A549 (cell line): Measurements from ENCODE around the gene GIT2. TPM values are rescaled to one million over a fixed set of nuclear protein-coding genes. Genes with fewer than 3 reads are reported as not detected.

Experiments used
- ATAC-seq, 2 experiments: fragments of 200-7000 bp in 1 of 2; fragments of >200 bp in 1 of 2; cut with Nextera tagmentation in 1 of 2; cut with Tn5 transposase in 1 of 2; 3 replicates each; pipeline versions ENCODE4 v1.8.0 to v1.9.1; 2018 to 2020; ENCODE audit warnings: mild to moderate bottlenecking in 1 of 2, moderate library complexity in 1 of 2
- CTCF ChIA-PET: fragments of 300-600 bp; sonication (Branson Sonifier 250); formaldehyde crosslinking; extraction: SDS; loops from one replicate; lab custom pipeline; 2021; ENCODE audit warnings: antibody characterized with exemption, inconsistent platforms; lab: Yijun Ruan, JAX
- POLR2A ChIA-PET: fragments of 350-600 bp; formaldehyde crosslinking; extraction: SDS; loops from one replicate; lab custom pipeline; 2021; ENCODE audit warnings: antibody characterized with exemption, inconsistent platforms; lab: Yijun Ruan, JAX
- DNase-seq, 2 experiments: peaks; one replicate each; pipeline versions ENCODE4 v3.0.0 to v3.0.0-alpha.2; 2011 to 2016; ENCODE audit warnings: low read depth in 1 of 2, low spot score in 1 of 2
- FAIRE-seq: peaks from 2 replicates; lab custom pipeline; 2011; peaks lifted over from hg19 to GRCh38; lab: Jason Lieb, UNC
- H3K27ac ChIP-seq, 2 experiments: fragments of >200 bp; sonication (Bioruptor Twin); formaldehyde crosslinking; 3 replicates each; pipeline ENCODE4 v1.5.1; 2016 to 2017
- H3K4me1 ChIP-seq: fragments of >200 bp; sonication (Bioruptor Twin); formaldehyde crosslinking; 3 replicates; pipeline ENCODE4 v1.6.1; 2016
- H3K4me2 ChIP-seq: fragments of >200 bp; sonication (Bioruptor Twin); formaldehyde crosslinking; 3 replicates; pipeline ENCODE4 v1.6.1; 2016
- H3K4me3 ChIP-seq: fragments of >200 bp; sonication (Bioruptor Twin); formaldehyde crosslinking; 3 replicates; pipeline ENCODE4 v1.5.1; 2016
- H3K9me3 ChIP-seq: fragments of >200 bp; sonication (Bioruptor Twin); formaldehyde crosslinking; 3 replicates; pipeline ENCODE4 v1.6.1; 2016
- CEBPB ChIP-seq, 2 experiments: fragments of >200 bp in 1 of 2; sonication (Bioruptor Twin) in 1 of 2; formaldehyde crosslinking in 1 of 2; IDR thresholded peaks; 2 replicates each; pipeline ENCODE4 v1.6.1; 2012 to 2016
- EP300 ChIP-seq, 2 experiments: fragments of >200 bp; sonication (Bioruptor Twin); formaldehyde crosslinking; IDR thresholded peaks; 2 replicates in 1 of 2; 3 replicates in 1 of 2; pipeline ENCODE4 v1.6.1; 2016 to 2017
- FOSL2 ChIP-seq, 2 experiments: fragments of 450-650 bp in 1 of 2; fragments of >200 bp in 1 of 2; sonication (Bioruptor Twin) in 1 of 2; formaldehyde crosslinking; IDR thresholded peaks; 2 replicates each; pipeline versions ENCODE4 v1.5.0 to v1.6.1; 2016 to 2020; ENCODE audit warnings: mild to moderate bottlenecking in 1 of 2, moderate library complexity in 1 of 2
- FOXS1 ChIP-seq: fragments of 250-450 bp; sonication (Bioruptor Pico); IDR thresholded peaks from 2 replicates; pipeline ENCODE4 v1.5.0; 2020; ENCODE audit warnings: mild to moderate bottlenecking, moderate library complexity
- HDAC2 ChIP-seq: fragments of 200-600 bp; sonication (generic); IDR thresholded peaks from 2 replicates; pipeline ENCODE4 v1.6.1; 2016
- KDM5A ChIP-seq: fragments of 200-600 bp; sonication (generic); IDR thresholded peaks from 2 replicates; pipeline ENCODE4 v1.6.1; 2016; ENCODE audit warnings: antibody characterized with exemption, mild to moderate bottlenecking
- MAZ ChIP-seq: fragments of 150-350 bp; IDR thresholded peaks from 2 replicates; pipeline ENCODE4 v1.6.1; 2014; ENCODE audit warnings: antibody characterized with exemption, low read depth, low read length, borderline replicate concordance
- NR3C1 ChIP-seq: fragments of >200 bp; sonication (Bioruptor Twin); formaldehyde crosslinking; IDR thresholded peaks from 3 replicates; pipeline ENCODE4 v1.6.1; 2017
- PBX3 ChIP-seq: IDR thresholded peaks from 2 replicates; pipeline ENCODE4 v1.6.1; 2012
- RAD21 ChIP-seq, 2 experiments: fragments of >200 bp in 1 of 2; sonication (Bioruptor Twin) in 1 of 2; formaldehyde crosslinking in 1 of 2; IDR thresholded peaks in 1 of 2; conservative IDR thresholded peaks in 1 of 2; 2 replicates in 1 of 2; 3 replicates in 1 of 2; pipeline ENCODE4 v1.6.1; 2012 to 2018; ENCODE audit warnings: inconsistent platforms in 1 of 2
- RARB ChIP-seq: fragments of 250-450 bp; sonication (Bioruptor Pico); IDR thresholded peaks from 2 replicates; pipeline ENCODE4 v1.8.0; 2021; ENCODE audit warnings: mild to moderate bottlenecking, moderate library complexity
- SMC3 ChIP-seq: fragments of >200 bp; sonication (Bioruptor Twin); formaldehyde crosslinking; IDR thresholded peaks from 3 replicates; pipeline ENCODE4 v1.6.1; 2018; ENCODE audit warnings: inconsistent platforms
- SREBF2 ChIP-seq: fragments of 450-650 bp; IDR thresholded peaks from 2 replicates; pipeline ENCODE4 v1.6.1; 2014; ENCODE audit warnings: mild to moderate bottlenecking, moderate library complexity
- ZFP36 ChIP-seq: fragments of 450-650 bp; IDR thresholded peaks from 2 replicates; pipeline ENCODE4 v1.6.1; 2014; ENCODE audit warnings: borderline replicate concordance; ENCODE audit not compliant: partially characterized antibody
- WGBS: methylation state at CpG from one replicate; pipeline ENCODE4 v1.1.6; 2017; ENCODE audit errors: missing lambda C conversion rate; 5-methylcytosine and 5-hydroxymethylcytosine counted together
- polyA plus RNA-seq, 4 experiments: library from polyadenylated mRNA; depleted of rRNA in 3 of 4; stranded (reverse); fragments of >200 nt; fragmentation: RNase III in 1 of 4; extraction: RNeasy Plus Mini Kit Qiagen cat#74134 plus additional on column Dnase treatment in 1 of 4; gene quantifications; 2 replicates in 3 of 4; 3 replicates in 1 of 4; pipeline ENCODE4 v1.2.3, GENCODE V29; 2011 to 2017
- TF ChIP-seq, protein P1 (sequence below): fragments of 450-650 bp; IDR thresholded peaks from 2 replicates; pipeline ENCODE4 v1.6.1; 2014; ENCODE audit warnings: antibody characterized with exemption
- TF ChIP-seq, protein P2 (sequence below): fragments of 150-350 bp; IDR thresholded peaks from 2 replicates; pipeline ENCODE4 v1.6.1; 2014; ENCODE audit warnings: low read depth, mild to moderate bottlenecking, low read length
- TF ChIP-seq, protein P3 (sequence below): IDR thresholded peaks from 2 replicates; pipeline ENCODE4 v1.6.1; 2012; ENCODE audit warnings: low read depth, borderline replicate concordance

Gene GIT2
- polyA plus RNA-seq, 2 of the 4 experiments (the other 2 are of a cell fraction) = 18.5 to 38.0 TPM

DNA sequence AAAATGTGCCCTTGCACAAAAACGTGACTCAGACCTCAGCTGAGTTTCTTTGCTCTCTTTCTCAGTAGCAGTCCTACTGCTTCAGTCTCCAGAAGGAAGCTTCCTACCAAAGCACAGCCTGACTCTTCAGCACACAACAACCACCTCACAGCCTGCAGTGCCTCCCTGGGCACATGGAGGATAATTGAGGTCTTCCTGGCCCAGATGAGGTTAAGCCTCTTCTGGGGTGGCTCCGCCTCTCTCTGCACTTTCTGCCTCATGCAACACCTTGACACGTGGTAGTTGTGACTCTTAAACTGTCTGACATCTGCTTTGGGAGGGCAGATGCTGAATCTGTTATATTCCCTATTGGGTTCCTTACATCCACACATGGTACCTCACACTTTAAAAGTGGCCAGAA is 33.8 kb downstream of the GIT2 start:
- DNase-seq (no peak), ATAC-seq (no peak), FAIRE-seq (no peak)
- ChIA-PET POLR2A (no interaction called here), CTCF (no interaction called here)
- Histone ChIP-seq H3K4me1 (no peaks in the 10 kb centered on the region), H3K27ac (no peak overlapping the region), H3K9me3 (no peaks in the 10 kb centered on the region), H3K4me2 (no peak overlapping the region), H3K4me3 (no peak overlapping the region)
- TF ChIP-seq ZFP36 (no peak), PBX3 (no peak), HDAC2 (no peak), SREBF2 (no peak), CEBPB (IDR thresholded peaks at IDR 0.05) (no peak), FOSL2 (IDR thresholded peaks at IDR 0.05) (no peak), FOSL2 (CRISPR knock-in tag; IDR thresholded peaks at IDR 0.05) (no peak), KDM5A (no peak), RAD21 (conservative IDR thresholded peaks at IDR 0.05 in 1 of 2, IDR thresholded peaks at IDR 0.05 in 1 of 2) (no peak), NR3C1 (no peak), FOXS1 (CRISPR knock-in tag) (no peak), RARB (no peak), EP300 (IDR thresholded peaks at IDR 0.05) (no peak), MAZ (no peak)
- TF ChIP-seq, protein P1, sequence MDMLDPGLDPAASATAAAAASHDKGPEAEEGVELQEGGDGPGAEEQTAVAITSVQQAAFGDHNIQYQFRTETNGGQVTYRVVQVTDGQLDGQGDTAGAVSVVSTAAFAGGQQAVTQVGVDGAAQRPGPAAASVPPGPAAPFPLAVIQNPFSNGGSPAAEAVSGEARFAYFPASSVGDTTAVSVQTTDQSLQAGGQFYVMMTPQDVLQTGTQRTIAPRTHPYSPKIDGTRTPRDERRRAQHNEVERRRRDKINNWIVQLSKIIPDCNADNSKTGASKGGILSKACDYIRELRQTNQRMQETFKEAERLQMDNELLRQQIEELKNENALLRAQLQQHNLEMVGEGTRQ = no peak
- TF ChIP-seq, protein P2, sequence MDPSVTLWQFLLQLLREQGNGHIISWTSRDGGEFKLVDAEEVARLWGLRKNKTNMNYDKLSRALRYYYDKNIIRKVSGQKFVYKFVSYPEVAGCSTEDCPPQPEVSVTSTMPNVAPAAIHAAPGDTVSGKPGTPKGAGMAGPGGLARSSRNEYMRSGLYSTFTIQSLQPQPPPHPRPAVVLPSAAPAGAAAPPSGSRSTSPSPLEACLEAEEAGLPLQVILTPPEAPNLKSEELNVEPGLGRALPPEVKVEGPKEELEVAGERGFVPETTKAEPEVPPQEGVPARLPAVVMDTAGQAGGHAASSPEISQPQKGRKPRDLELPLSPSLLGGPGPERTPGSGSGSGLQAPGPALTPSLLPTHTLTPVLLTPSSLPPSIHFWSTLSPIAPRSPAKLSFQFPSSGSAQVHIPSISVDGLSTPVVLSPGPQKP = no peak
- 78% methylated on average over 3 of the region's 3 CpGs for WGBS

GRCh38 chr12:109961612-109962011 is 34.6 kb downstream of the GIT2 start:
- no peak for TF ChIP-seq SMC3
- no peak for TF ChIP-seq PBX3
- Histone ChIP-seq H3K27ac (no peak overlapping the region), H3K4me3 (no peak overlapping the region), H3K4me1 (no peaks in the 10 kb centered on the region), H3K9me3 (no peaks in the 10 kb centered on the region), H3K4me2 (no peak overlapping the region)
- ATAC-seq = no peak
- no peak for DNase-seq
- ChIA-PET POLR2A (no interaction called here), CTCF (interaction anchor here (0.6 kb wide), 1 partner anchor 479 kb away, joined by 3 read pairs; no protein-coding TSS in a partner anchor)
- WGBS = 79% methylated on average over 6 of the region's 6 CpGs
- FAIRE-seq = no peak

DNA sequence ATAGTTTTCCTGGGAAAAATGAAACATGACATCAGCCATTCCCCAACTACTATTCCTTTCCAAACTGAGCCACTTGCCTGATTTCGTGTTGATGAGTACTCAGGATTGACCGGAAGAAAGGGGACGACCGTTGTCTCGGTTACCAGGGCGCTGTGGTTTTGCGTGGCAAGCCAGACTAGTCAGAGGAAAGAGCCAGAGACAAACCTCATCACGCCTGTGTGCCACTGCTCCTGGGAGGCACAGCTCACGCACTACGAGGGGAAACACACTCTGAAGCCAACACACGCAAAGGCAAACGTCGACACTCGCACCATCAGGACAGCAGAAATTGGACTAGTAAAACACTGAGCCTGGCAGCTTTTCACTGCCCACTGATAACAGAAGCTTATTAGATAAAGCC is 35.0 kb downstream of the GIT2 start:
- no peak for ATAC-seq
- TF ChIP-seq, protein P3, sequence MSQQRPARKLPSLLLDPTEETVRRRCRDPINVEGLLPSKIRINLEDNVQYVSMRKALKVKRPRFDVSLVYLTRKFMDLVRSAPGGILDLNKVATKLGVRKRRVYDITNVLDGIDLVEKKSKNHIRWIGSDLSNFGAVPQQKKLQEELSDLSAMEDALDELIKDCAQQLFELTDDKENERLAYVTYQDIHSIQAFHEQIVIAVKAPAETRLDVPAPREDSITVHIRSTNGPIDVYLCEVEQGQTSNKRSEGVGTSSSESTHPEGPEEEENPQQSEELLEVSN = no peak
- Histone ChIP-seq H3K4me3 (no peak overlapping the region), H3K27ac (no peak overlapping the region), H3K9me3 (no peaks in the 10 kb centered on the region), H3K4me2 (no peak overlapping the region), H3K4me1 (no peaks in the 10 kb centered on the region)
- no peak for DNase-seq
- ChIA-PET CTCF (interaction anchor here (1.3 kb wide), 1 partner anchor 9 kb away, joined by 3 read pairs; no protein-coding TSS in a partner anchor), POLR2A (no interaction called here)
- no peak for FAIRE-seq
- 89% methylated on average over 14 of the region's 14 CpGs for WGBS
